GM19468 (cell line): ENCODE data around the gene ZSCAN21.

Experiments used
- ATAC-seq: cut with Tn5 transposase; IDR thresholded peaks from one replicate; pipeline ENCODE4 v1.9.1; 2021; ENCODE audit warnings: mild to moderate bottlenecking, moderate library complexity, moderate number of reproducible peaks; ENCODE audit not compliant: unreplicated experiment; ENCODE audit errors: extremely low read depth

The ZSCAN21 gene

GRCh38 chr7:100093498-100093897 is 43.9 kb downstream of the ZSCAN21 start:
- ATAC-seq: no peak

- ATAC-seq: no peak
Observed at GRCh38 chr7:100093925-100094486, 44.4 kb downstream of the ZSCAN21 start.

- ATAC-seq: no peak
Observed at GRCh38 chr7:100095289-100095688, 45.7 kb downstream of the ZSCAN21 start.

DNA sequence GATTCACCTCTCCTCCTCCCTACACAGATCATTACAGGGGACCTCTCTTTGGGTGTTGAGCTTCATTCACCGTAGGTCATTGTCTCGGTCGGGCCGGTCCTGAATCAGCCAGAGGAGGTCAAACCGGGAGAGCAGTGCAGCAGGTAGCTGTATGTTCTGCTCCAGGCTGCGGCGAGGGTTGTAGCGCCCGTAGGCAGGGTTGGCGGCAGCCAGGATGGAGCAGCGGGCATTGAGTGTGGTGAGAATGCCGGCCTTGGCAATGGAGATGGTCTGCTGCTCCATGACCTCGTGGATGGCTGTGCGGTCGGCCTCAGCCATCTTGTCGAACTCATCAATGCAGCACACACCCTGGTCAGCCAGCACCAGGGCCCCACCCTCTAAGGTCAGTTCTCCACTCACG is 46.1 kb downstream of the ZSCAN21 start:
- ATAC-seq: no peak

DNA sequence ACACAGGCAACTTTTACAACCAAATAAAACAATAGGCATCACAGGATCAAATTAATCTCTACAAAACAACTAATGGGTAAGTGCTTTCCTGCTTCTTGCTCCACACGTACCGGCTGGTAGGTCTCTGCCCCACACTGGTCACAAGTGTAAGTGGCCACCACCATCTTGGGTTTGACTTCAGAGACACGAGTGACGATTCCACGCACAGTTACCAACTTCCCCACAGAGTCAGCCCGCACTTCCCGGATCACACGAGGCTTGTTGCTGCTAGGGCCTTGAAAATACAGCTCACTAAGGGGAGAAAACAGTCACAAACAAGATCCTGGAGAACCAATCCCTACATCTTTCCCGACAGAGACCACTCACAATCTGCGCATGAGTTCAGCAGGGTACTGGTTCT is 49.3 kb downstream of the ZSCAN21 start:
- ATAC-seq: no peak

- ATAC-seq: no peak
Observed at GRCh38 chr7:100099452-100099851, 49.9 kb downstream of the ZSCAN21 start.

- ATAC-seq: peak; percentile 33
Observed at GRCh38 chr7:100100420-100101015, 50.9 kb downstream of the ZSCAN21 start.

- peak; percentile 58 for ATAC-seq
Observed at GRCh38 chr7:100101016-100101862, 51.7 kb downstream of the ZSCAN21 start, which contains the start of the genes AP4M1 and MCM7. TSS of gene AP4M1 (plus strand) at chr7:100101643. CDS start at chr7:100101715, 72 bp downstream. TSS of gene MCM7 (minus strand) at chr7:100101397. CDS start at chr7:100101294, 103 bp downstream.

GRCh38 chr7:100102950-100103840 is 53.6 kb downstream of the ZSCAN21 start:
- no peak for ATAC-seq

DNA sequence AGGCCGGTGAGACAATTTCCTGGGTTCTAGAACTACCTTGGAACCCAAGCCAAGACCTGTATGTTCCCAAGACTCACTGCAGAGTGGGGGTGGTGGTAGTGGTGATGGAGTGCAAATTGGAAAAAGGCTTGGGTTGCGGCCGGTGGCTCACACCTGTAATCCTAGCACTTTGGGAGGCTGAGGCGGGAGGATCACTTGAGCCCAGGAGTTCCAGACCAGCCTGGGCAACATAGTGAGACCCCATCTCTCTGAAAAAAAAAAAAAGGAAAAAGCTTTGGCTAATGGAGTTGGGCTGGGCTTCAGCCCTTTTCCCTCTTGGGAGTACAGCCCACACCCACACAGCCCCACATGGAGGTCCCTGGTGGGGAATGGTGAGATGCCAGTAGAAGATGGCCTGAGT is 56.0 kb downstream of the ZSCAN21 start:
- ATAC-seq: no peak

DNA sequence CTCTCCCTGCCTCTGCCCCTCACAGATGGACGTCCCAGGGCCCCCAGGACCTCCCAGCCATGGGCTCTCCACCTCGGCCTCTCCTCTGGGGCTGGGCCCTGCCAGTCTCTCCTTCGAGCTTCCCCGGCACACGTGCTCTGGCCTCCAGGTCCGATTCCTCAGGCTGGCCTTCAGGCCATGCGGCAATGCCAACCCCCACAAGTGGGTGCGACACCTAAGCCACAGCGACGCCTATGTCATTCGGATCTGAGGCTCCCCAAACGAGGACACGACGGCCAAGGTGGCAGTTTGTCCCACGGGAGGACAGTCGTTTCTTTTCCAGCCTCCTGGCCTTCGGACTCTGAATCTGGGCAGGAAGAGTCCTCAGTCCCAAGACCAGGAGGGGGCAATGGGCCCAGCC is 57.1 kb downstream of the ZSCAN21 start:
- ATAC-seq: no peak

GRCh38 chr7:100107125-100107737 is 57.7 kb downstream of the ZSCAN21 start:
- ATAC-seq: no peak

- no peak for ATAC-seq
Observed at GRCh38 chr7:100107890-100108289, 58.3 kb downstream of the ZSCAN21 start.

GRCh38 chr7:100109521-100110163 is 60.1 kb downstream of the ZSCAN21 start:
- no peak for ATAC-seq

- no peak for ATAC-seq
Observed at GRCh38 chr7:100111156-100111555, 61.6 kb downstream of the ZSCAN21 start.

DNA sequence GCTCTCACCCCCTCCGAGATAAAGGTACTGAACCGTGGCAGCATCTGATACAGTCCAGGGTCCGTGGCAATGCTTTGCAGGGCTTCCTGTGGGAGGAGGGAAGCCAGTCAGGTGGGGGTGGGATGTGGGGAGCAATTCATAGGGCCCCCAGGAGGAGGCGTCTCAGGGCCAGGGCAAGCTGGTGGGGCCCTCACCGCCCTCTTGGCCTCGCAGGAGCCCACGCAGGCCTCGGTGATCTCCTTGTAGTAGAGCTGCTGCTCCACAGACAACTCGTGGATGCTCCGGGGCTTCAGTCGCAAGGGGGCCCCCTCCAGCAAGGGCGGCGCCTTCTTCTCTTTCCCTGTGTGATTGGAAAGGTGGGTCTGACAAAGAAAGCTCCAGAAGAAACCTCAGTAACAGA is 62.3 kb downstream of the ZSCAN21 start:
- ATAC-seq: no peak
